Stomach (tissue), 9 donors: ENCODE results near the gene NAA11. TPM values are rescaled to one million over a fixed set of nuclear protein-coding genes. Genes with fewer than 3 reads are reported as not detected.

Experiments
- DNase-seq, 2 donors: peaks; one replicate each; pipeline versions ENCODE4 v3.0.0 to v3.0.0-alpha.2; 2013 to 2019
- H3K27ac ChIP-seq, 5 donors: fragments of 200-600 bp in 4 of 5; sonication (generic) in 4 of 5; one replicate each; pipeline ENCODE4 v1.5.1; 2013 to 2019; ENCODE audit warnings: mild to moderate bottlenecking in 1 of 5, moderate library complexity in 1 of 5
- H3K27me3 ChIP-seq, 3 donors: fragments of 200-600 bp; sonication (generic); one replicate each; pipeline ENCODE4 v1.5.1; 2017 to 2019; ENCODE audit warnings: mixed run types in 1 of 3
- H3K36me3 ChIP-seq, 4 donors: fragments of 200-600 bp; sonication (generic); 1 replicate in 3 of 4; 2 replicates in 1 of 4; pipeline ENCODE4 v1.5.1; 2016 to 2019
- H3K4me1 ChIP-seq, 4 donors: fragments of 200-600 bp; sonication (generic); one replicate each; pipeline ENCODE4 v1.5.1; 2016 to 2019
- H3K4me3 ChIP-seq, 4 donors: fragments of 200-600 bp; sonication (generic) in 3 of 4; one replicate each; pipeline ENCODE4 v1.5.1; 2016 to 2019; ENCODE audit warnings: mild to moderate bottlenecking in 1 of 4
- H3K9me3 ChIP-seq, 4 donors: fragments of 200-600 bp; sonication (generic); one replicate each; pipeline ENCODE4 v1.5.1; 2016 to 2019
- EP300 ChIP-seq: sonication (generic); formaldehyde crosslinking; IDR thresholded peaks from one replicate; pipeline ENCODE4 v1.6.1; 2017; ENCODE audit warnings: antibody characterized with exemption
- POLR2A ChIP-seq, 4 donors: fragments of 450-650 bp; IDR thresholded peaks; one replicate each; pipeline ENCODE4 v1.6.1; 2016; ENCODE audit warnings: antibody characterized with exemption in 4 of 4, control low read depth in 2 of 4, mild to moderate bottlenecking in 1 of 4, moderate library complexity in 1 of 4
- POLR2AphosphoS5 ChIP-seq, 3 donors: sonication (generic); formaldehyde crosslinking; IDR thresholded peaks; one replicate each; pipeline ENCODE4 v1.6.1; 2016; ENCODE audit warnings: antibody characterized with exemption in 3 of 3
- WGBS, 5 donors: extraction: QIAGEN DNeasy Blood & Tissue Kit in 3 of 5; methylation state at CpG; one replicate each; pipeline versions ENCODE4 v1.1.5 to v1.1.7; 2013 to 2018; 5-methylcytosine and 5-hydroxymethylcytosine counted together
- intact Hi-C: fragments of 100-400 bp; cut with DNase I; formaldehyde crosslinking; loops from one replicate; pipeline ENCODE4 v1.15.1; 2023; ENCODE audit warnings: low total_unique reads
- polyA plus RNA-seq, 3 donors: library from polyadenylated mRNA; stranded (reverse); fragments of 200-250 nt; gene quantifications; one replicate each; pipeline ENCODE4 v1.2.3, GENCODE V29; 2013
- total RNA-seq, 5 donors: library from RNA; depleted of rRNA; stranded (reverse); fragments of >200 nt; gene quantifications; one replicate each; pipeline versions ENCODE4 v1.1.0 to v1.2.3, GENCODE V29; 2014 to 2016
- TF ChIP-seq, protein P1 (sequence below), 7 experiments: fragments of 450-650 bp in 4 of 7; fragments of 200-600 bp in 3 of 7; sonication (generic) in 3 of 7; IDR thresholded peaks; one replicate each; pipeline ENCODE4 v1.5.1; 2016 to 2019; ENCODE audit warnings: antibody characterized with exemption in 7 of 7, control low read depth in 2 of 7, mild to moderate bottlenecking in 1 of 7
- donor health status: healthy with polysubstance abuse.
- donor health status: Bipolar disorder and iron deficiency.
- donor health status: healthy.

NAA11 gene
- total and polyA plus RNA-seq, 8 donors: not detected

DNA sequence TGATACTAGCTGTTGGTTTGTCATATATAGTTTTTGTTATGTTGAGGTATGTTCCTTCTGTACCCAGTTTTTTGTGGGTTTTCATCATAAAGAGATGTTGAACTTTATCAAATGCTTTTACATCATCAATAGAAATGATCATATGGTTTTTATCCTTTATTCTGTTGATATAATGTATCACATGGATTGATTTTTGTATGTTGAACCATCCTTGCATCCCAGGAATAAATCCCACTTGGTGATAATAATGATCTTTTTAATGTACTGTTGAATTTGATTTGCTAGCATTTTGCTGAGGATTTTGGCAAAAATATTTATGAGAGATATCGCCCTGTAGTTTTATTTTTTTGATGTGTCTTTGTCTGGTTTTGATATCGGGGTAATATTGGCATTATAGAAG is 22.5 kb upstream of the NAA11 start:
- Histone ChIP-seq H3K27me3 (no peaks in the 10 kb centered on the region), H3K27ac (no peak overlapping the region), H3K4me3 (no peak overlapping the region), H3K9me3 (peaks cover 0 to 22% (median 6%) of the 10 kb centered on the region in 4 donors), H3K4me1 (no peaks in the 10 kb centered on the region), H3K36me3 (no peaks in the 10 kb centered on the region)
- WGBS, 5 donors: 84 to 92% (median 91%) methylated on average over 2 of the region's 2 CpGs
- TF ChIP-seq EP300 (no peak), POLR2A (IDR thresholded peaks at IDR 0.05) (no peak), POLR2AphosphoS5 (IDR thresholded peaks at IDR 0.05) (no peak)
- TF ChIP-seq, protein P1, sequence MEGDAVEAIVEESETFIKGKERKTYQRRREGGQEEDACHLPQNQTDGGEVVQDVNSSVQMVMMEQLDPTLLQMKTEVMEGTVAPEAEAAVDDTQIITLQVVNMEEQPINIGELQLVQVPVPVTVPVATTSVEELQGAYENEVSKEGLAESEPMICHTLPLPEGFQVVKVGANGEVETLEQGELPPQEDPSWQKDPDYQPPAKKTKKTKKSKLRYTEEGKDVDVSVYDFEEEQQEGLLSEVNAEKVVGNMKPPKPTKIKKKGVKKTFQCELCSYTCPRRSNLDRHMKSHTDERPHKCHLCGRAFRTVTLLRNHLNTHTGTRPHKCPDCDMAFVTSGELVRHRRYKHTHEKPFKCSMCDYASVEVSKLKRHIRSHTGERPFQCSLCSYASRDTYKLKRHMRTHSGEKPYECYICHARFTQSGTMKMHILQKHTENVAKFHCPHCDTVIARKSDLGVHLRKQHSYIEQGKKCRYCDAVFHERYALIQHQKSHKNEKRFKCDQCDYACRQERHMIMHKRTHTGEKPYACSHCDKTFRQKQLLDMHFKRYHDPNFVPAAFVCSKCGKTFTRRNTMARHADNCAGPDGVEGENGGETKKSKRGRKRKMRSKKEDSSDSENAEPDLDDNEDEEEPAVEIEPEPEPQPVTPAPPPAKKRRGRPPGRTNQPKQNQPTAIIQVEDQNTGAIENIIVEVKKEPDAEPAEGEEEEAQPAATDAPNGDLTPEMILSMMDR (IDR thresholded peaks at IDR 0.05): no peak
- intact Hi-C loops: no loop called here
- DNase-seq: no peak

DNA sequence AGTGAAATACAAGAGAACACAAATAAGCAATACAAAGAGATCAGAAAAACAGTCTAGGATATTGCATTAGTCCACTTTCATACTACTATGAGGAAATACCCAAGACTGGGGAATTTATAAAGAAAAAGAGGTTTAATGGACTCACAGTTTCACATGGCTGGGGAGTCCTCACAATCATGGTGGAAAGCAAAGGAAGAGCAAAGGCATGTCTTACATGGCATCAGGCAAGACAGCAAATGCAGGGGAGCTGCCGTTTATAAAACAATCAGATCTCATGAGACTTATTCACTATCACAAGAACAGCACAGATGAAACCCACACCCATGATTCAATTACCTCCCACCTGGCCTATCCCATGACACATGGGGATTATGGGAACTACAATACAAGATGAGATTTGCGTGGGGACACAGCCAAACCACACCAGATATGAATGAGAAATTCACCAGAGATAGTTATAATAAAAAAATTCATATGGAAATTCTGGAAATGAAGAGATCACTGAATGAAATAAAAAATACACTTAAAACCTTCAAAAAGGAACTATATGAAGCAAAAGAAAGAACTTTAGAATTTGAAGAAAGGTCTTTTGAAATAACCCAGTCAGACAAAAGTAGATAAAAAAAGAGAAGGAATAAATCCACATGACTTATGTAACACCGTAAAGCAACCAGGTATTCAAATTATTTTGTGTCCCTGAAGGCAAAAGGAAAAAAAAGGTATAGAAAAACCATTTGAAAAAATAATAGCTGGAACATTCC is 16.2 kb upstream of the NAA11 start:
- TF ChIP-seq, protein P1 (IDR thresholded peaks at IDR 0.05): no peak
- no peak for TF ChIP-seq POLR2A (IDR thresholded peaks at IDR 0.05)
- H3K27me3 ChIP-seq: no peaks in the 10 kb centered on the region
- WGBS, 5 donors: 73 to 85% (median 78%) methylated on average over 3 of the region's 3 CpGs

DNA sequence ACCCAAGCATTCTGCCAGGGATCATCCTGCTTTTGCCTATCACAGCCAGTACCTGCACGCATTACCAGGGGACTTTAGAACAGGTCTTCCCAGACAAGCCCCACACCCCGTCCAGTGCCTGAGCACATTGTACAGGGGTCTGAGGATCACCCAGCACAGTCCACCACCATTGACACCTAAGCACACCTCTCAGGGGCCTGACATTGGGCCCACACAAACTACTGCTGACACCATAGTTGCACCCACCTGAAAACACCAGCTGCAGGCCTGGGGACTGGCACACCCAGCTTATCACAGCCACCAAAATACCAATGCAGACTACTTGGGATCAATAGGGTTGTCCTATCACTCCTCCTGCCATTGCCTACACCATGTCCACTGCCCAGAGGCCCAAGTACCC is 14.7 kb upstream of the NAA11 start:
- H3K9me3 ChIP-seq: peaks cover 0 to 41% (median 16%) of the 10 kb centered on the region in 4 donors
- DNase-seq: no peak
- whole genome bisulfite sequencing, 5 donors: 93 to 100% (median 96%) methylated on average over 2 of the region's 2 CpGs
- TF ChIP-seq POLR2A (IDR thresholded peaks at IDR 0.05) (no peak), POLR2AphosphoS5 (IDR thresholded peaks at IDR 0.05) (no peak), EP300 (no peak)
- TF ChIP-seq, protein P1 (IDR thresholded peaks at IDR 0.05): no peak
- H3K27ac ChIP-seq: no peak overlapping the region
- no peak overlapping the region for H3K4me3 ChIP-seq
- intact Hi-C loops: no loop called here
- no peaks in the 10 kb centered on the region for H3K36me3 ChIP-seq
- H3K4me1 ChIP-seq: no peaks in the 10 kb centered on the region
- no peaks in the 10 kb centered on the region for H3K27me3 ChIP-seq

More for the DNA sequence above, 16.2 kb upstream of the NAA11 start:
- Histone ChIP-seq H3K4me3 (no peak overlapping the region), H3K9me3 (peaks cover 0 to 46% (median 16%) of the 10 kb centered on the region in 4 donors), H3K4me1 (no peaks in the 10 kb centered on the region), H3K36me3 (no peaks in the 10 kb centered on the region), H3K27ac (no peak overlapping the region)
- no peak for DNase-seq
- intact Hi-C loops: no loop called here

DNA sequence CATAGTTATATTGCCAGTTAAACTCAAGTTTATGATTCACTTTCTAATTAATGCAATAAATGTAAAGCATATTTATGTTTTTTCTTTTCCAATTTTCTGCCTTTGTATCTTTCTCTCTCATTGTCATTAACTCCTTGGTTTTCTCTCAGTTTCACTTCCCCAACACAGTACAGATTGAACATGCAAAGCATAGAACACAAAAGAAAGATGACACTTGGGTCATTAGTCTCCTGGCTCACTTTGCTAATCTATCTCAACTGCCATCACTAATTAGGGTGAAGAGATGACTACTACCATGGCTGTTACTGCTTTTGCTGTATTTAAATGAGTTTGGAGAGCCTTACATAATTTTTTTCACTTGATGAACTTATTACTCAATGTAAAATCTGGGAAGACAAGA is 12.3 kb upstream of the NAA11 start:
- no peaks in the 10 kb centered on the region for H3K27me3 ChIP-seq
- no peak overlapping the region for H3K4me3 ChIP-seq
- intact Hi-C loops: no loop called here
- H3K9me3 ChIP-seq: peaks cover 0 to 27% (median 12%) of the 10 kb centered on the region in 4 donors
- TF ChIP-seq POLR2A (IDR thresholded peaks at IDR 0.05) (no peak), EP300 (no peak)
- no peaks in the 10 kb centered on the region for H3K4me1 ChIP-seq
- no peaks in the 10 kb centered on the region for H3K36me3 ChIP-seq
- H3K27ac ChIP-seq: no peak overlapping the region
- DNase-seq: no peak

DNA sequence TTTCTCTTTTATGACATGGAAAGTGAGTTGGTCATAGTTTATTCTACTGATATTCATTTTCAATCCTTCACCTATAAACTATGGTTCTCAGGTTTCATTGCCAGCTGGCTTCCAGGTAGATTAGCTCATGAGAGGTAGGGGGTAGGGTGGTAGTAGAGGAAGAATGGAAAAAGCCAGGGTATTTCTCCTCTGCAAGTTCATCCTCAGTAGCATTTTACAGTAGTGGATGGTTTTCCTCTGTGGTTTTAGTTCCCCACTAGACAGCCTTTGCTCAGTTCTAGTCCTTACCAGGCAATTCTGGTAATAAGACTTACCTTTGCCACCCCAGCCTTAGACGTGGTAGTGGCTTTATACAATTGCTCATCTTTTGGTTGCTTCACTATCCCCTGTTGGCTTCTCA is 8.9 kb upstream of the NAA11 start:
- TF ChIP-seq POLR2AphosphoS5 (IDR thresholded peaks at IDR 0.05) (no peak), POLR2A (IDR thresholded peaks at IDR 0.05) (no peak), EP300 (no peak)
- TF ChIP-seq, protein P1 (IDR thresholded peaks at IDR 0.05): no peak
- Histone ChIP-seq H3K36me3 (no peaks in the 10 kb centered on the region), H3K27me3 (no peaks in the 10 kb centered on the region), H3K4me1 (no peaks in the 10 kb centered on the region), H3K4me3 (no peak overlapping the region), H3K9me3 (no peaks in the 10 kb centered on the region), H3K27ac (no peak overlapping the region)
- no peak for DNase-seq
- intact Hi-C loops: no loop called here
- 64 to 88% (median 66%) methylated on average over 1 of the region's 1 CpG for WGBS, 5 donors
